ENCODE measurements around the gene ALG9.
"Not testable (repeated sequence)": the region's sequence is repeated elsewhere in the genome, so short reads cannot be mapped to it uniquely, and the experiment has no call there.

Gene ALG9

GRCh38 chr11:111908639-111909305 lies 37.4 kb upstream of the ALG9 start:
- no peak for TF ChIP-seq CTCF (IDR thresholded peaks at IDR 0.05; ENCODE audit: borderline replicate concordance, insufficient read depth, low read depth, low read length)
- H3K4me3 ChIP-seq (ENCODE audit: low read depth, low read length): no peak overlapping the region

- no peak for TF ChIP-seq CTCF (IDR thresholded peaks at IDR 0.05; ENCODE audit: borderline replicate concordance, insufficient read depth, low read depth, low read length)
- H3K4me3 ChIP-seq (ENCODE audit: low read depth, low read length): no peak overlapping the region
Observed at GRCh38 chr11:111906680-111907079, 35.3 kb upstream of the ALG9 start.

GRCh38 chr11:111905411-111905810 lies 34.0 kb upstream of the ALG9 start:
- TF ChIP-seq CTCF (IDR thresholded peaks at IDR 0.05; ENCODE audit: borderline replicate concordance, insufficient read depth, low read depth, low read length): no peak
- no peak overlapping the region for H3K4me3 ChIP-seq (ENCODE audit: low read depth, low read length)

- H3K4me3 ChIP-seq (ENCODE audit: low read depth, low read length): no peak overlapping the region
- no peak for TF ChIP-seq CTCF (IDR thresholded peaks at IDR 0.05; ENCODE audit: borderline replicate concordance, insufficient read depth, low read depth, low read length)
Observed at GRCh38 chr11:111886844-111887243, 15.5 kb upstream of the ALG9 start.

GRCh38 chr11:111886032-111886431 lies 14.7 kb upstream of the ALG9 start:
- no peak for TF ChIP-seq CTCF (IDR thresholded peaks at IDR 0.05; ENCODE audit: borderline replicate concordance, insufficient read depth, low read depth, low read length)
- no peak overlapping the region for H3K4me3 ChIP-seq (ENCODE audit: low read depth, low read length)

GRCh38 chr11:111885053-111885452 lies 13.7 kb upstream of the ALG9 start:
- H3K4me3 ChIP-seq (ENCODE audit: low read depth, low read length): not testable (repeated sequence)

GRCh38 chr11:111882202-111882601 lies 10.8 kb upstream of the ALG9 start:
- no peak for TF ChIP-seq CTCF (IDR thresholded peaks at IDR 0.05; ENCODE audit: borderline replicate concordance, insufficient read depth, low read depth, low read length)
- H3K4me3 ChIP-seq (ENCODE audit: low read depth, low read length): no peak overlapping the region

- peak overlapping the region; percentile 63 for H3K4me3 ChIP-seq (ENCODE audit: low read depth, low read length)
- no peak for TF ChIP-seq CTCF (IDR thresholded peaks at IDR 0.05; ENCODE audit: borderline replicate concordance, insufficient read depth, low read depth, low read length)
Observed at GRCh38 chr11:111879637-111879960, 8.2 kb upstream of the ALG9 start.

Data from GM12875 (cell line).